GM18909 (cell line): ENCODE results near the gene LDB3.

Experiments
- ATAC-seq: cut with Tn5 transposase; IDR thresholded peaks from one replicate; pipeline ENCODE4 v1.9.1; 2021; ENCODE audit warnings: mild to moderate bottlenecking; ENCODE audit not compliant: unreplicated experiment, poor library complexity

The LDB3 gene

GRCh38 chr10:86663576-86664339 is 4.6 kb upstream of the LDB3 start:
- no peak for ATAC-seq

GRCh38 chr10:86664341-86665217 is 3.7 kb upstream of the LDB3 start:
- no peak for ATAC-seq

GRCh38 chr10:86665218-86665607 is 3.1 kb upstream of the LDB3 start:
- ATAC-seq = no peak

- ATAC-seq = no peak
These were observed 2.4 kb upstream of the LDB3 start for GRCh38 chr10:86665868-86666267.

GRCh38 chr10:86666538-86666937 is 1.8 kb upstream of the LDB3 start:
- ATAC-seq = no peak

GRCh38 chr10:86667421-86668181 is 710 bp upstream of the LDB3 start:
- no peak for ATAC-seq

- no peak for ATAC-seq
These were observed 2.0 kb downstream of the LDB3 start for GRCh38 chr10:86670290-86670811.

- no peak for ATAC-seq
These were observed 2.6 kb downstream of the LDB3 start for GRCh38 chr10:86670876-86671275.

GRCh38 chr10:86671419-86671818 is 3.1 kb downstream of the LDB3 start:
- no peak for ATAC-seq

- no peak for ATAC-seq
These were observed 3.8 kb downstream of the LDB3 start for GRCh38 chr10:86671985-86672710.

- ATAC-seq = no peak
These were observed 5.0 kb downstream of the LDB3 start for GRCh38 chr10:86673216-86673826.

GRCh38 chr10:86673827-86674581 is 5.7 kb downstream of the LDB3 start:
- no peak for ATAC-seq

GRCh38 chr10:86674912-86675311 is 6.6 kb downstream of the LDB3 start:
- no peak for ATAC-seq

GRCh38 chr10:86677374-86677773 is 9.1 kb downstream of the LDB3 start:
- ATAC-seq = no peak

GRCh38 chr10:86678999-86679792 is 10.9 kb downstream of the LDB3 start:
- ATAC-seq = no peak

GRCh38 chr10:86681047-86681446 is 12.7 kb downstream of the LDB3 start:
- no peak for ATAC-seq

- ATAC-seq = no peak
These were observed 13.5 kb downstream of the LDB3 start for GRCh38 chr10:86681722-86682386.

- ATAC-seq = no peak
These were observed 14.4 kb downstream of the LDB3 start for GRCh38 chr10:86682675-86683074.
